GM19193 (cell line): ENCODE results near the gene ZNF70.

ENCODE experiments used
- POLR2A ChIP-seq: IDR thresholded peaks from 4 replicates; pipeline ENCODE4 v1.6.1; 2011; ENCODE audit not compliant: insufficient read depth, insufficient read length; ENCODE audit errors: extremely low read depth

ZNF70 gene

GRCh38 chr22:23698673-23699235 is 52.2 kb downstream of the ZNF70 start:
- no peak for TF ChIP-seq POLR2A

- TF ChIP-seq POLR2A: no peak
Measured at GRCh38 chr22:23698094-23698493, 52.8 kb downstream of the ZNF70 start.

- no peak for TF ChIP-seq POLR2A
Measured at GRCh38 chr22:23697031-23697970, 53.6 kb downstream of the ZNF70 start.

GRCh38 chr22:23696326-23696851 is 54.5 kb downstream of the ZNF70 start:
- TF ChIP-seq POLR2A: peak; percentile 33

GRCh38 chr22:23695571-23696325 is 55.2 kb downstream of the ZNF70 start:
- TF ChIP-seq POLR2A: no peak

GRCh38 chr22:23695141-23695540 is 55.8 kb downstream of the ZNF70 start:
- TF ChIP-seq POLR2A: no peak

- no peak for TF ChIP-seq POLR2A
Measured at GRCh38 chr22:23693979-23694680, 56.8 kb downstream of the ZNF70 start.

GRCh38 chr22:23692598-23693291 is 58.2 kb downstream of the ZNF70 start:
- TF ChIP-seq POLR2A: no peak

GRCh38 chr22:23691748-23692423 is 59.0 kb downstream of the ZNF70 start:
- no peak for TF ChIP-seq POLR2A

GRCh38 chr22:23690713-23691112 is 60.2 kb downstream of the ZNF70 start, which contains the start of gene RGL4:
TSS of gene RGL4 (plus strand) at chr22:23691013. CDS start at chr22:23692031, 1,018 bp downstream.
- no peak for TF ChIP-seq POLR2A

- no peak for TF ChIP-seq POLR2A
Measured at GRCh38 chr22:23689414-23689813, 61.5 kb downstream of the ZNF70 start.
